ENCODE results near the gene KLK8. TPM values are rescaled to one million over a fixed set of nuclear protein-coding genes. Genes with fewer than 3 reads are reported as not detected.

The KLK8 gene
- total RNA-seq, 1 experiment from 2014 or later = not detected

- Histone ChIP-seq H3K9me3 (ENCODE audit: low read depth, low read length, poor library complexity, severe bottlenecking) (no peaks in the 10 kb centered on the region), H3K4me3 (ENCODE audit: low read depth, low read length, poor library complexity, severe bottlenecking) (no peak within 1 kb of the TSS), H3K36me3 (ENCODE audit: insufficient read depth, low read length, poor library complexity, severe bottlenecking) (no peaks in the 10 kb centered on the region), H3K4me1 (ENCODE audit: insufficient read depth, low read length, poor library complexity, severe bottlenecking) (no peaks in the 10 kb centered on the region), H3K27me3 (replicated peaks; ENCODE audit: insufficient read depth, low read depth, low read length, poor library complexity) (peaks cover 4% of the 10 kb centered on the region), H3K27ac (ENCODE audit: low read depth, low read length, poor library complexity, severe bottlenecking) (no peak within 1 kb of the TSS)
- DNase-seq (ENCODE audit: low spot score) = no peak
- no TSS peak for BruUV-seq (replicated peaks)
- POLR2A ChIA-PET (ENCODE audit: low non-redundant PET) = no interaction called here
- TF ChIP-seq EZH2 (IDR thresholded peaks at IDR 0.05; ENCODE audit: borderline replicate concordance, low read depth, low read length, poor library complexity, severe bottlenecking) = no peak
- TF ChIP-seq CTCF (conservative IDR thresholded peaks at IDR 0.05; ENCODE audit: low read depth, low read length) = no peak
- intact Hi-C loops (cut with micrococcal nuclease; ENCODE audit: unreplicated experiment) = no loop called here
- CTCF ChIA-PET = no interaction called here
Measured at GRCh38 chr19:51034704-51035103, 33.3 kb upstream of the KLK8 start, which contains the start of gene KLK12. TSS of gene KLK12 (minus strand) at chr19:51035002. CDS start at chr19:51034621, 381 bp downstream.

GRCh38 chr19:51031880-51032225 is 30.4 kb upstream of the KLK8 start:
- no peaks in the 10 kb centered on the region for H3K36me3 ChIP-seq (ENCODE audit: insufficient read depth, low read length, poor library complexity, severe bottlenecking)
- no peaks in the 10 kb centered on the region for H3K9me3 ChIP-seq (ENCODE audit: low read depth, low read length, poor library complexity, severe bottlenecking)
- H3K27ac ChIP-seq (ENCODE audit: low read depth, low read length, poor library complexity, severe bottlenecking) = no peak overlapping the region
- DNase-seq (ENCODE audit: low spot score) = no peak
- no peak overlapping the region for H3K4me3 ChIP-seq (ENCODE audit: low read depth, low read length, poor library complexity, severe bottlenecking)
- H3K27me3 ChIP-seq (replicated peaks; ENCODE audit: insufficient read depth, low read depth, low read length, poor library complexity) = peaks cover 18% of the 10 kb centered on the region
- ChIA-PET CTCF (no interaction called here), POLR2A (ENCODE audit: low non-redundant PET) (interaction anchor here (0.5 kb wide), 1 partner anchor 627 kb away, joined by 6 read pairs; no protein-coding TSS in a partner anchor)
- no peaks in the 10 kb centered on the region for H3K4me1 ChIP-seq (ENCODE audit: insufficient read depth, low read length, poor library complexity, severe bottlenecking)
- TF ChIP-seq CTCF (conservative IDR thresholded peaks at IDR 0.05; ENCODE audit: low read depth, low read length) (no peak), EZH2 (IDR thresholded peaks at IDR 0.05; ENCODE audit: borderline replicate concordance, low read depth, low read length, poor library complexity, severe bottlenecking) (no peak)
- no TSS peak for BruUV-seq (replicated peaks)
- intact Hi-C loops (cut with micrococcal nuclease; ENCODE audit: unreplicated experiment) = no loop called here

GRCh38 chr19:51031220-51031879 is 29.9 kb upstream of the KLK8 start:
- Histone ChIP-seq H3K4me3 (ENCODE audit: low read depth, low read length, poor library complexity, severe bottlenecking) (no peak overlapping the region), H3K9me3 (ENCODE audit: low read depth, low read length, poor library complexity, severe bottlenecking) (no peaks in the 10 kb centered on the region), H3K36me3 (ENCODE audit: insufficient read depth, low read length, poor library complexity, severe bottlenecking) (no peaks in the 10 kb centered on the region), H3K27ac (ENCODE audit: low read depth, low read length, poor library complexity, severe bottlenecking) (no peak overlapping the region), H3K4me1 (ENCODE audit: insufficient read depth, low read length, poor library complexity, severe bottlenecking) (no peaks in the 10 kb centered on the region), H3K27me3 (replicated peaks; ENCODE audit: insufficient read depth, low read depth, low read length, poor library complexity) (peaks cover 23% of the 10 kb centered on the region)
- ChIA-PET CTCF (no interaction called here), POLR2A (ENCODE audit: low non-redundant PET) (no interaction called here)
- no peak for TF ChIP-seq CTCF (conservative IDR thresholded peaks at IDR 0.05; ENCODE audit: low read depth, low read length)
- TF ChIP-seq EZH2 (IDR thresholded peaks at IDR 0.05; ENCODE audit: borderline replicate concordance, low read depth, low read length, poor library complexity, severe bottlenecking) = no peak
- no peak for DNase-seq (ENCODE audit: low spot score)
- intact Hi-C loops (cut with micrococcal nuclease; ENCODE audit: unreplicated experiment) = no loop called here
- no TSS peak for BruUV-seq (replicated peaks)
